HFF-Myc (cell line): ENCODE data around the gene LRAT.
"Not testable (repeated sequence)": the region's sequence is repeated elsewhere in the genome, so short reads cannot be mapped to it uniquely, and the experiment has no call there.

ENCODE experiments used
- DNase-seq: peaks from one replicate; pipeline ENCODE4 v3.0.0-alpha.2; 2011; ENCODE audit warnings: low read depth; ENCODE audit errors: extremely low read depth
- H3K4me3 ChIP-seq: replicated peaks from 2 replicates; pipeline ENCODE4 v1.5.1; 2011; ENCODE audit warnings: low read depth, mild to moderate bottlenecking, control low read depth, low read length
- CTCF ChIP-seq: IDR thresholded peaks from 2 replicates; pipeline ENCODE4 v1.5.1; 2012; ENCODE audit warnings: mild to moderate bottlenecking, low read depth, low read length, control low read depth; ENCODE audit errors: missing control alignments

Gene LRAT

DNA sequence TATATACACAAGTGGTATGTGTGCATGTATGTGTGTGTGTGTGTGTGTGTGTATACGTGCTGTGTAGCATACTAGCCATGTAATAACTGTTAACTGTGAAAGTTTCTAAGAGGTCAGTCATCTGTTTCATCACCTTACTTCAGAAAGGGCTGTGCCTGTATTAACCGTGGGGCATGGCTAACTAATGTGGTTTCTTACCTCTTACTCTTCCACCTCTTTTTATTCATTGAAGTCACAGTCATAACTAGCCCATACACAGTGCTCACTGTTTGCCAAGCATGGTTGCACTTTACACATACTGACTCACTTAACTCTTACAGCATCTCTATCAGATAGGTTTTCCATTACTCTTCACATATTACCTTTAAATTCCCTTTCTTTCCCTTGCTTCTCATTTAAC is 23.7 kb upstream of the LRAT start:
- DNase-seq: no peak
- H3K4me3 ChIP-seq: no peak overlapping the region
- no peak for TF ChIP-seq CTCF

DNA sequence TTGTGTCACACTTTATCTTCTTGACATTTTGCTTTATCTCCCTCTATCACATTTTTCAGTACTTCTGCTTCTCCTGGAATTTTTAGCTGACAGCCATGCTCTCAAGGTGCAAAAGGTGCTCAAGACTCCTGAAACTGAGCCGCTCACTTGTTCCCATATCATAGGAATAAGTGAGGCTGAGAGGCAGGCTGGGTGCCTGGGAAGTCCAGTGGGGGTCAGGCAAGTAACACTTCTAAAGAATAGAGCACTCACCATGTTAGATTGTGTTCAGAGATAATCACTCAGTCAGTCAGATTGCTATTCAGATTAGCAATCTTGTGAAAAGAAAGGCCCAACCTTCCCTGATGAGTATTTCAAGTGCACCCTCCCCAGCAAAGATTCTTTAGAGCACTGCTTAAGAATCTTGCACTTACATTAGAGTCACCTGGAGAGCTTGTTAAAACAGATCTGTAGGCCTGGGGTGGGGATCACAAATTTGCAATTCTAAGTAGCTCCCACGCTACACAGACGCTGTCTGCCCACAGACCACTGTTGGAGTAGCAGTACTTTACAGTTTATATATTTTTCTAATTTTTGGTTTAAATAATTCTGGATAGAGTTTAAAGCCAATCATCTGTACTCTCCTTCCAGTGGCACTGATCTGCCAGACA is 23.1 kb upstream of the LRAT start:
- H3K4me3 ChIP-seq: no peak overlapping the region
- no peak for TF ChIP-seq CTCF
- no peak for DNase-seq

DNA sequence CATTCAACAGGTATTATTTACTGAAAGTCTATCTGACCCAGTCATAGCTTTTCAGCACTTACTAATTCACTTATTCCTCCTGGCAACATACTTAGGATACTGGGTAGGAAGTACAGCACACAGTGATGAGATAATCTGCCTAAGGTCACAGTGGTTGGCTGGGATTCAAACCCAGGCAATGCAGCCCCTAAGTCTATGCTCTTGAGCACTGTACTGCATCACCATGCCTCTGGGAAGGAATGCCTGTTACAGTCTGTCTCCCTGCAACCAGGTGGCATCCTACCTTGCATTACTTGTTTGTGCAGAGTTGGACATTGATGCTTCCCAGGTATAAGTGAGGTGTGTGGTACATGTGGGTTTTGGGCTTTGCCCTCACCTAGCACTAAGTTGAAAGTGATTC is 21.5 kb upstream of the LRAT start:
- no peak overlapping the region for H3K4me3 ChIP-seq
- no peak for TF ChIP-seq CTCF
- no peak for DNase-seq

- not testable (repeated sequence) for DNase-seq, H3K4me3 ChIP-seq
These were observed 20.2 kb upstream of the LRAT start for GRCh38 chr4:154723601-154724000.

GRCh38 chr4:154727540-154727939 is 16.3 kb upstream of the LRAT start:
- TF ChIP-seq CTCF: no peak
- no peak overlapping the region for H3K4me3 ChIP-seq
- DNase-seq: no peak

- TF ChIP-seq CTCF: no peak
- no peak for DNase-seq
- H3K4me3 ChIP-seq: no peak overlapping the region
These were observed 12.0 kb upstream of the LRAT start for GRCh38 chr4:154731756-154732155.

DNA sequence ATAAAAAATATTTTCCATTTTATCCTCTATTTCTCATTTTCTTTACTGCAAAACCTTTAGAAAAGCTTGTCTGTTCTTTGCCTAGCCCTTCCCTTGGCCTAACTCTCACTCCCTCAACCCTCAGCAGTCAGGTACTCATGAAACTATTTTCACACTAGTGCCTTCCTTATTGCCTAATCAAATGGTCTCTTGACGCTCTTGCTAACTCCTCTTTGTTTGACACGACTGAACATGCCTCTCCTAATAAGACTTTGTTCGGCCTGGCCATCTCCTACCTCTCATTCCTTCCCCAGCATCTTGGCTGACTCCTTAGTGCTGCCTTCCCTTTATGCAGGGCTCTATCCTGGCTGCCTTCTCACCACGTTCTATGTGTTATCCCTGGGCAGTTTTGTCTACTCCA is 11.1 kb upstream of the LRAT start:
- no peak overlapping the region for H3K4me3 ChIP-seq
- TF ChIP-seq CTCF: no peak
- no peak for DNase-seq
